ENCODE measurements around the gene BACH2. TPM values are rescaled to one million over a fixed set of nuclear protein-coding genes. Genes with fewer than 3 reads are reported as not detected.

Gene BACH2
- total and polyA plus RNA-seq, 2 of the 8 experiments (the other 6 are each of a cell fraction or from before 2014, with no cell fraction given), result 1.9 to 5.9 TPM

- POLR2A ChIA-PET (ENCODE audit: partially characterized antibody), result no interaction called here
Measured at GRCh38 chr6:90148867-90149266, 147.8 kb downstream of the BACH2 start.

More at GRCh38 chr6:90148867-90149266, 147.8 kb downstream of the BACH2 start:
- Histone ChIP-seq H3K18ac (ENCODE audit: extremely low read depth, low read length) (no peak overlapping the region), H2BK15ac (ENCODE audit: low read length) (no peak overlapping the region), H3K23me2 (ENCODE audit: low read depth, low read length) (no peaks in the 10 kb centered on the region), H3K79me1 (ENCODE audit: low read depth, low read length) (no peaks in the 10 kb centered on the region; the same call in 1 of the 2 replicates), H2BK5ac (ENCODE audit: low read depth, low read length) (no peak overlapping the region), H4K20me1 (replicated peaks in 1 of 2; ENCODE audit: control insufficient read depth in 1 of 2, insufficient read depth in 2 of 2, low read length in 2 of 2) (no peaks in the 10 kb centered on the region), H3K4me3 (ENCODE audit: extremely low read depth in 1 of 4, insufficient read depth in 2 of 4, low read depth in 3 of 4, low read length in 4 of 4) (no peak overlapping the region), H4K8ac (ENCODE audit: extremely low read depth, insufficient read depth, low read length) (no peak overlapping the region), H3K23ac (ENCODE audit: insufficient read length) (no peak overlapping the region), H2AFZ (ENCODE audit: low read length) (no peak overlapping the region), H3K36me3 (ENCODE audit: control insufficient read depth in 2 of 4, insufficient read depth in 4 of 4, low read length in 3 of 4) (no peaks in the 10 kb centered on the region), H3K56ac (replicated peaks; ENCODE audit: insufficient read length, low read depth, low read length) (no peak overlapping the region), H3K4ac (replicated peaks; ENCODE audit: insufficient read length, low read depth, low read length) (no peak overlapping the region), H2AK5ac (ENCODE audit: low read depth, low read length) (no peak overlapping the region), H3K9ac (replicated peaks in 1 of 4; ENCODE audit: extremely low read depth in 1 of 4, low read depth in 3 of 4, low read length in 3 of 4) (no peak overlapping the region), H2BK12ac (ENCODE audit: low read depth, low read length) (no peak overlapping the region), H2BK120ac (replicated peaks; ENCODE audit: low read depth, low read length) (no peak overlapping the region), H3K9me3 (ENCODE audit: insufficient read depth in 2 of 2, low read depth in 1 of 2, low read length in 1 of 2) (no peaks in the 10 kb centered on the region), H4K5ac (ENCODE audit: insufficient read length, low read depth, low read length) (no peak overlapping the region), H3K4me2 (ENCODE audit: insufficient read depth in 1 of 2, low read depth in 2 of 2, low read length in 2 of 2) (no peak overlapping the region), H3K27me3 (replicated peaks in 1 of 4; ENCODE audit: control insufficient read depth in 3 of 4, extremely low read depth in 1 of 4, insufficient read depth in 3 of 4, low read length in 3 of 4) (no peaks in the 10 kb centered on the region), H2BK20ac (ENCODE audit: low read length) (no peak overlapping the region), H3K14ac (ENCODE audit: insufficient read length) (no peak overlapping the region), H3K4me1 (replicated peaks in 1 of 4; ENCODE audit: control insufficient read depth in 3 of 4, insufficient read depth in 4 of 4, low read length in 3 of 4) (no peaks in the 10 kb centered on the region), H3K79me2 (ENCODE audit: control insufficient read depth in 1 of 2, insufficient read depth in 2 of 2, low read length in 2 of 2) (no peaks in the 10 kb centered on the region), H3K27ac (ENCODE audit: low read depth, low read length) (no peak overlapping the region), H4K91ac (replicated peaks; ENCODE audit: insufficient read length, low read length) (no peak overlapping the region)
- TF ChIP-seq POLR2AphosphoS5 (IDR thresholded peaks at IDR 0.05; ENCODE audit: low read depth, low read length) (no peak), SIN3A (conservative IDR thresholded peaks at IDR 0.05 in 1 of 2, IDR thresholded peaks at IDR 0.05 in 1 of 2; ENCODE audit: low read depth in 1 of 2, low read length in 2 of 2) (no peak), ATF2 (IDR thresholded peaks at IDR 0.05; ENCODE audit: low read length) (no peak)
- CTCF ChIA-PET (ENCODE audit: partially characterized antibody), result no interaction called here
- no peak for FAIRE-seq
- DNase-seq (ENCODE audit: low read depth in 1 of 2, low spot score in 2 of 2), result no peak
- 90% methylated on average over 5 of the region's 5 CpGs; no CpG with 5 or more reads in 1 of the 2 experiments for WGBS, 2 experiments (ENCODE audit: extremely low coverage in 1 of 2, insufficient coverage in 1 of 2, insufficient read length in 1 of 2, insufficient replicate concordance in 2 of 2, low coverage in 1 of 2, low lambda C conversion rate in 2 of 2, missing lambda C conversion rate in 1 of 2)
